NCI-H345 (cell line): ENCODE results near the gene KLHL26.
"Not testable (repeated sequence)": the region's sequence is repeated elsewhere in the genome, so short reads cannot be mapped to it uniquely, and the experiment has no call there.

Experiments used
- DNase-seq: peaks from one replicate; lab custom pipeline; 2025; lab: John Stamatoyannopoulos, UW

The KLHL26 gene

DNA sequence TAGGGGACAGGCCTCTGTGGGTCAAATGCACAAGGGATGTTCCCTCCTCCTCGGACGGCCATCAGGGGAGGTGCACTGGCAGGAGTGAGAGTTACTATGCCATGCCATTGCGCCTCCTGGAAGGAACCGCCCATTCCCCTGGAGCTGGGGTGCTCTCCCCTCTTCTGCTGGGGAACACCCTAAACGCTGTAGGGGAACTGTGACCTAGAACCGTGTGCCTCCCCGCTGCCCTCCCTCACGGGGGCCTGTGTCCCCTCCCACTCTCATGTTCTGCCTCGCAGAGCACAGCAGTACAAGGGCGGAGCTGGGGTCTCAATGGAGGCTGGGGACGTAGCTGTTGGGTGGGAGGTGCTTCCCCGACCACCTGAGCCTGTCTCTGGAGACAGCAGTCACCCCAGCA lies 29.5 kb downstream of the KLHL26 start:
- no peak for DNase-seq

DNA sequence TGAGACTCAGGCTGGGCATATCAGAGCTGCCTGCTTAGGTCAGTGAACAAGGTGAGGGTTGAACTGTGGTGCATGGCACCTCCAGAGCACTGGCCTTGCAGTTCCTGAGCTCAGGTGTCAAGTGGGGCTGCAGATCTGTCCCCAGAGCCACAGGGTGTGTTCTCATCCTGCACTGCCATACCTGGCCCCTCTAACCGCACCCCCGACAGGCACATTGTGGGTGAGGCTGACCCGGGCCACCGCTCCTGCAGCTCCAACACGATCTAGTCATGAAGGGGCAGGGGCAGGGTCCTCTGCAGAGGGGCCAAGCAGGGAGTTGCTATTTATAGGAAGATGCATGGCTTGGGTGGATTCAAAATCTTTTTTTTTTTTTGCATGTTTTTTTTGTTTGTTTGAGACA lies 30.0 kb downstream of the KLHL26 start:
- DNase-seq: no peak

DNA sequence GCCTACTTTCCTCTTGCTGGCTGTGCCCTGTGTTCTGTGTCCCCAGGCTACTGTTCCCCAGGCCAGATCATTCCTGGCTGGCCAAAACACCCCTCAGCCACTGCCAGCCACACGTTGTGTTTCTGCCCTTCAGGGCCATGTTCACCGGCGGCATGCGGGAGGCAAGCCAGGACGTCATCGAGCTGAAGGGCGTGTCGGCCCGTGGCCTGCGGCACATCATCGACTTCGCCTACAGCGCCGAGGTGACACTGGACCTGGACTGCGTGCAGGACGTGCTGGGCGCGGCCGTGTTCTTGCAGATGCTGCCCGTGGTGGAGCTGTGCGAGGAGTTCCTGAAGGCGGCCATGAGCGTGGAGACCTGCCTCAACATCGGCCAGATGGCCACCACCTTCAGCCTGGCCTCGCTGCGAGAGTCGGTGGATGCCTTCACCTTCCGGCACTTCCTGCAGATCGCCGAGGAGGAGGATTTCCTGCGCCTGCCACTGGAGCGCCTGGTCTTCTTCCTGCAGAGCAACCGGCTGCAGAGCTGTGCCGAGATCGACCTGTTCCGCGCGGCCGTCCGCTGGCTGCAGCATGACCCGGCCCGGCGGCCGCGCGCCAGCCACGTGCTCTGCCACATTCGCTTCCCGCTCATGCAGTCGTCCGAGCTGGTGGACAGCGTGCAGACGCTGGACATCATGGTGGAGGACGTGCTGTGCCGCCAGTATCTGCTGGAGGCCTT lies 30.9 kb downstream of the KLHL26 start:
- no peak for DNase-seq

DNA sequence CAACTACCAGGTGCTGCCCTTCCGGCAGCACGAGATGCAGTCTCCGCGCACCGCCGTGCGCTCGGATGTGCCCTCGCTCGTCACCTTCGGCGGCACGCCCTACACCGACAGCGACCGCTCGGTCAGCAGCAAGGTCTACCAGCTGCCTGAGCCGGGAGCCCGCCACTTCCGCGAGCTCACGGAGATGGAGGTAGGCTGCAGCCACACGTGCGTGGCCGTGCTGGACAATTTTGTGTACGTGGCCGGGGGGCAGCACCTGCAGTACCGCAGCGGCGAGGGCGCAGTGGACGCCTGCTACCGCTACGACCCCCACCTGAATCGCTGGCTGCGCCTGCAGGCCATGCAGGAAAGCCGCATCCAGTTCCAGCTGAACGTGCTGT lies 31.4 kb downstream of the KLHL26 start:
- DNase-seq: no peak

DNA sequence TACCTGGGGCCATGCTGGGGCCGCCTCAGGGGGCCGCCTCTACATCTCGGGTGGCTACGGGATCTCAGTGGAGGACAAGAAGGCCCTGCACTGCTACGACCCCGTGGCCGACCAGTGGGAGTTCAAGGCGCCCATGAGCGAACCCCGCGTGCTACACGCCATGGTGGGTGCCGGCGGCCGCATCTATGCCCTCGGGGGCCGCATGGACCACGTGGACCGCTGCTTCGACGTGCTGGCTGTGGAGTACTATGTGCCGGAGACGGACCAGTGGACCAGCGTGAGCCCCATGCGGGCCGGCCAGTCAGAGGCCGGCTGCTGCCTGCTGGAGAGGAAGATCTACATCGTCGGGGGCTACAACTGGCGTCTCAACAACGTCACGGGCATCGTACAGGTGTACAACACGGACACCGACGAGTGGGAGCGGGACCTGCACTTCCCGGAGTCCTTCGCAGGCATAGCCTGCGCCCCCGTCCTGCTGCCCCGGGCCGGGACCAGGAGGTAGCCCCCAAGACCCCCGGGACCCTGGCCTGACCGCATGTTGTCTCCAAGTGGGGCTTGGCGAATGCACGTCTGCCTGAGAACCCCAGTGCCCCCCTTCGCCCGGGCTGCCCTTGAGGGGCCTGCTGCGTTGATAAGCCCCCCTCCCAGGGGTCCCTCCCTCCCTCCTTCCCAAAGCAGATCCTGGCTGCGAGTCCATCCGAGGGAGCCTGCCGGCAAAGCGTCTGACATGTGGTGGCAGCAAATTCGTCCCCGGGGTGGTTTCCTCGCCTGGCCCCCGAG lies 32.1 kb downstream of the KLHL26 start:
- no peak for DNase-seq

DNA sequence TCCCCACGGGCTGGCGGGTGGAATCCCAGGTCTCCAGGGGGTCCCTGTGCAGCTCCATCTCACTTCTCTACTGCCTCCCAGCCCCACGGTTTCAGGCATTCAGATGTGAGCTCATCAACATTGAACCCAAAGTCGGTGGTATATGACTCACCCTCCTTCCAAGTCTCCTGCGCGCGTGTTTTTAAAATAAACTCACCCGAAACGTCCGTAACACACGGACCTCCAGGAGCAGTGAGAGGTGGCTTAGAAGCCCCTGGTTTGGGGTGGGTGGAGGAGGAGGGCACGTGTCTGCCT lies 32.6 kb downstream of the KLHL26 start:
- no peak for DNase-seq

DNA sequence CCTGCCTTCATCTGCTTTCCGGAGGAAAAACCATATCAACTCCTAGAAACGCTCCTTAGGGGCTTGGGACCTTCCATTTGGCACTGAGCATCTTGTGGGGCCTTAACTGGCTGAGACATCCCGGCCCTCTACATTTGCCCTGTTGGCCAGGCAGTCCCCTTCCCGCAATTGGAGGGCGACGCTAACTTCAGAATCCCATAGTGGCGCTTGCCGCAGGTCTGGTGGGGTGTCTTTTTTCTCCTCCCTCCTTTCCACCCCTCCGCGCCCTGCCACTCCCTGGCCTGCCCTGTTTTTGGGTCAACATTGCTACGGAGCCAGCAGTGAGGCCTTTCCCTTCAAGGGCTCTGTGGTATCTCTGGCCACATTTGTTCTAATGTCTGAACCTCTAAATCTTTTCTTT lies 33.1 kb downstream of the KLHL26 start:
- DNase-seq: no peak

DNA sequence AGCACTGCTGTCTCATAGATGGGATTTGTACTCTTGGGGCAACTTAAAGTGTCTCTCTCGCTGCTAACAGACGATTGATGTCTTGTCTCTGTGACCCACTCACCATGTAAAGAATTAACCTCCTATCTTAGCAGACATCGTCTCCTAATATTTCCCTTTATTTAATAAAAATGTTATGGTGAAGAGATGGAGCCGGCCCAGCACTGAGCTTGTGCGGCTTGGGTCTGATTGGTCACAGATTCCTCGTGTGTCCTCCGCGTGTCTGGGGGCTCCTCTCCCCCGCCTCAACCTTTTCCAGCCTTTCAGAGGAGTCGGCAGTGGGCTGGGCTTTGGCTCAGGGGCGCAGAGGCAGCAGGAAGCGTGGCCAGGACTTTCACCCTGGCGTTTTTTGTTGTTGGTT lies 33.5 kb downstream of the KLHL26 start:
- DNase-seq: no peak

DNA sequence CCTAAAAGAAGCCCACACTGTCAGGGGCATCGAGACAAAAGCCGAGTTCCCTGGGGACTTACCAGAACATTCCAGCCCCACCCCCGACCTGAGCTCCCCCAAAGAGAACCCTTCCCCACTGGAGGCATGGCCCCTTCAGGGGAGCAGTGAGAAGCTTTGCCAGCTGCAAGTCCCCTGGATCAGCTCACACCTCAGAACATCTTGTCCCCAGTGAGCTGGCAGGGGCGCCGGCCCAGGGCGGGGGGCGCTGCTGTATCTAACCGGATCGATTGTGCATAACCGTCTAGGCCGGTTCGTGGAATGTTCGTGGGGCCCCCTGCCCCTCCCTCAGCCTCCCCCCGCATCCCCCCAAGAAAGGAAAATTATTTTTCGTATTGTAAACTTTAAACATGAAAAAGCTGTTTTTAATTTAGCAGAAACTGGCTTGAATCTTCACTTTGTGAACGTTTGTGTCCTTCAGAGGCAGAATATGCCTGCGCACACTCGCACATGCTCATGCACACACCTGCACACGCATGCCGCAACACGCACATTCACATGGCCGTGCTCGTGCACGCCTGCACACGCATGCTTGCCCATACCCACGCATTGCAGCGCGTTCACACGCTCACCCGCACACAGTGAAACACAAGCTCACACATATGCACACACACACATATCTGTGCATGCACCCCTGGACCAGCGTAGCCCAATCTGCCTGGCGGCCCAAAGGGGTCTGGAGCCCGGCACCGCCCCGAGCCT lies 34.6 kb downstream of the KLHL26 start:
- no peak for DNase-seq

DNA sequence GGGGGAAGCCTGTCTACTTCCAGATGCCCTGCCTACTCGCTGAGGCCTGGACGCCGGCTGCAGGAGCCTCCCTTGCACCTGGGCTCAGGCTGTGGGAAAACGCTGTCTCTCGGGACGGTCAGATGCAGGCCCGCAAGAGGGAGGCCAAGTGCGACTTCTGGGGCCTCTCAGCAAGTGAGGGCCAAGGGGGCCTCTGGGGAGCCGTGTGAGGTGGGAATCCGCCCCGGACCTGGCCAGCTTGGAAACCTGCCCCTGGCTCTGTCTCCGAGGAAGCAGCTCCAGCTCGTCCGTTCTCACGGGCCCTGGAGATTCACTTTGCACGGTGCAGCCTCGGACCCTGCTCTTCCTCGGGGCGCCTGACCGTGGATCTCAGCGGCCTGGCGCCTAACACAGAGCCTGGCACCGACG lies 35.2 kb downstream of the KLHL26 start:
- no peak for DNase-seq

DNA sequence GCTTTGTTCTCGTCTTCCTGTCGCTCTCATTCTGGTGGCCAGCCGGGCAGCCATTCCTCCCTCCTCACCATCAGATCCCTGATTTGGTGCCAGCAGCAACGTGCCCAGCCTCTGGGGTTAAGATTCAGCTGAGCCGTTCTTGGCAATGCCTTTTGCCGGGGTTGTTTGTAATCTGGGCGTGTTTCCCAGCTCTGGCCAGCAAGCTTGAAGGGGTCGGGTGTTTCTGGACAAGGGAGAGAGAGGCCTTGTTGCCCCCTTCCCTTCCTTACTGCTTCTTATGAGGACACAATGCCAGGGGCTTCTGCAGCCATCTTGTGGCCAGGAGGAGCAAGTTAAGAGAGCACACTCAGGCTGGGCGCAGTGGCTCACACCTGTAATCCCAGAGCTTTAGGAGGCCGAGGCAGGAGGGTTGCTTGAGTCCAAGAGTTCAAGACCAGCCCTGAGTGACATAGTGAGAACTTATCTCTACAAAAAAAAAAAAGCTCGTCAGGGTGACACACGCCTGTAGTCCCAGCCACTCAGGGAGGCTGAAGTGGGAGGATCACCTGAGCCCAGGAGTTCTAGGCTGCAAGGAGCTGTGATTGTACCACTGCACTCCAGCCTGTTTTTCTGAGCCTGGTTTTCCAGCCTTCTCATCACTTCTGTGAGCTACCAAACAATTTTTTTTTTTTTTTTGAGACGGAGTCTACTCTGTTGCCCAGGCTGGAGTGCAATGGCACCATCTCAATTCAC lies 35.9 kb downstream of the KLHL26 start:
- DNase-seq: no peak

DNA sequence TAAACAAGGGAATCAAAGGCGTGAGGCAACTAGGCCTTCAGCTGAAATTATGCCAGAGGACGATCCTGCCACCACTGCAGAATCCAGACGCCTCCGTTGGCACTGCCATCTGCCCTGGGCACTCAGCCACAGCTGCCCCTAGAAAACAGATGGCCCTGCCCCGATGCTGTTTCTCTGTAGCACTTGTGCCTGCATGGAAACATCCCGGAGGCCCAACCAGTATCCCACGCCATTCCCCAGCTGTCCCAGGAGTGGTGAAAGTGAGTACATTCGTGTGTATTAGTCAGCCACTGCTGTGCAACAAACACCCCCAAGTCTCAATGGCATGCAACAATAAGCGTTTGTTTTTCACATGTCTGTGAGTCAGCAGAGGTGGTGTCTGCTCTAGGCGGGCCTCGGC lies 37.8 kb downstream of the KLHL26 start:
- no peak for DNase-seq

DNA sequence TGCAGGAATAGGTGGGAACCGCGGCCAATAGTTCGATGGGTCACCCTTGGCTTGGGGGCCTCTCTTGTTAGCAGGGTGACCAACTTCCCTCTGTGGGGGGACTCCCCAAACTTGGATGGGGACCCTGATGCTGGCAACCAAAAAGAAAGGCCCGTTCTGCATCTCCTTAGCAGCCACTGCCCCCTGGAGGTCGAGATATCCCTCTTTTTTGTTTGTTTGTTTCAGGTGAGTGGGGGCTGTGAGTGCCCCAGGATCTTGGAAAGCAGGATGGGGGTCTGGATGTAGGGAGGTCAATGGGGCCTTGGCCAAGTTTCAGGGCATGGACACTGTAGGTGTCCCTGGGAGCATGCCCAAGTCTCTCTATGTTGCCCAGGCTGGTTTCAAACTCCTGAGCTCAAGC lies 39.0 kb downstream of the KLHL26 start:
- no peak for DNase-seq

DNA sequence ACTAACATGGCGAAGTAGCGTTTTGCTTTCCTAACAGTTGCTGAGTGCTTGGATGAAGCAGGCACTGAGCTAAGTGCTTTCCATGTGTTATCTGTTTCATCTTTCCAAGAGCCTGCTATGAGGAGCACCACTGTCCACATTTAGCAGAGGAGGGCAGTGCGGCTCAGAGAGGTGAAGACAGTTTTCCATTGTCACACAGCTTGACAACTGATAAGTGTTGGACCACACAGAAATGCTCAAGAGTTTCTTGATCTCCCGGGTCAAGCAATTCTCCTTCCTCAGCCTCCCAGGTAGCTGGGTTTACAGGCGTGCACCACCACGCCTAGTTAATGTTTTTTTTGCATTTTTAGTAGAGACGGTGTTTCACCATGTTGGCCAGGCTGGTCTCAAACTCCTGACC lies 39.9 kb downstream of the KLHL26 start:
- DNase-seq: no peak

DNA sequence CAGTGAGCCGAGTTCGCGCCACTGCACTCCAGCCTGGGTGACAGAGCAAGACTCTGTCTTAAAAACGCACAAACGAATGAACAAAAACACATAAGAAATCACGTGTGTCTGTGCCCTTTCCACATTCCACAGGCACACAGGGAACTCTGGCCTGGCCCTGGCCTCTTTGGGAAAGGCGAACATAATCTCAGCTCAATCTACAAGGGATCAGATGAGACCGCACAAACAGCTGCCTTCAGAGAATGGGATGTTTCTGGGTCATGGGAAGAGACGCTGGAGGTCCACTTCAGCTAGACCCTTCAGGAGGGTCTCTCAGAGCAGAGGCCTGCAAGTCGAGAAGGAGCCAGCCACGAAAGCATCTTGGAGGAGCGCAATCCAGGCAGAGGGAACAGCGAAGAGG lies 40.3 kb downstream of the KLHL26 start:
- no peak for DNase-seq

DNA sequence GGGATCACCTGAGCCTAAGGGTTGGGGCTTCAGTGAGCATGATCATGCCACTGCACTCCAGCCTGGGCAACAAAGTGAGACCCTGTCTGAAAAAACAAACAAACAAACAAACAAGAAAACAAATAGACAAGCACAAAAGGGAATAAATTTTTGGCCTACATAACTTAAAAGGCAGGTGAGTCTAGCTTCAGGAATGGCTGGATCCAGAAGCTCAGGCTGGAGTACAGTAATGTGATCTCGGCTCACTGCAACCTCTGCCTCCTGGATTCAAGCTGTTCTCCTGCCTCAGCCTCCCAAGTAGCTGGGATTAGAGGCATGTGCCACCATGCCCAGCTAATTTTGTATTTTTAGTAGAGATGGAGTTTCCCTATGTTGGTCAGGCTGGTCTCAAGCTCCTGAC lies 43.3 kb downstream of the KLHL26 start:
- DNase-seq: not testable (repeated sequence)

DNA sequence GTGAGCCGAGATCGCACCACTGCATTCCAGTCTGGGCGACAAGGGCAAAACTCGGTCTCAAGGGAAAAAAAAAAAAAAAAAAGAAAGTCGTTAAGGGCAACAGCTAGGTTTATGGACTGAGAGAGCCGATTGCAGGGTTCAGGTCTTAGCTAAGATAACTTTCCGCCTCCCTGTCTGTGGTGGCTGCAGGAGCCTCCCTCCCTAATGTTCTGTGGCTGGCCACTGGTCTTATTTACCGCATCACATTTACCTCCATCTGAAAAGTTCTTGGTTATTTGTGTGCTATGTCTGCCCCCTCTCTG lies 45.9 kb downstream of the KLHL26 start:
- DNase-seq: no peak

DNA sequence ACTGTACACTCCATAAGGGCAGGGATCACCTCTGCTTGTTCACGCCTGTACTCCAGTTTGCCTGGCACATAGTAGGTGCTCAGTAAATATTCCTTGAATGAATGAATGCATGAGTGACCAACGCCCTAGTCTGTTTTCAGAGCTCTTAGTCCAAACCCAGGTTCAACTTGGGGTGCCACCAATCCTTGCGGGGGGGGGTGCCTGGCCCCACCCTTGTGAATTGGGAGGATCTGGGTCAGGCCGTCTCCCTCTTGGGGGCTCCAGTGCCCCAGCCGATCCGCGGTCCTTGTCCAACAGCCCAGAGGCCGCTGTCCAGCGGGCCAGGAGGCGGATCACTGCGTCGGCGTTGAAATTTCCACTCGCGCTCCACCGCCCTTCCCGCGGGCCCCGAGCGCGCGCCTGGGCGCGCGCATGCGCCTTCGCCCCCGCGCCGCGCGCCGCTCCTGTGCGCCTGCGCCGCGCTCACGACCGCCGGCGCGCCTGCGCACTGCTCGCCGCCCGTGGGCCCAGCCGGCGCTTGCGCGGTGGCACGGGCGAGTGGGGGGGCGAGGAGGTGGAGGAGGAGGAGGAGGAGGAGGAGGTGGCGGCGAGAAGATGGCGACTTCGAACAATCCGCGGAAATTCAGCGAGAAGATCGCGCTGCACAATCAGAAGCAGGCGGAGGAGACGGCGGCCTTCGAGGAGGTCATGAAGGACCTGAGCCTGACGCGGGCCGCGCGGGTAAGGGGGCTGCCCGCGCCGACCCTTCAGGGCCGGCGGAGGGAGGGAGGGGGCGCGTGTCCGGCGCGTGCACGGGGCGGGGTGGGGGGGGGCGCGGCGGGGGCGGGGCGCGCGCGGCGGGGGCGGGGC lies 46.5 kb downstream of the KLHL26 start, which contains the start of gene CRTC1:
Gene CRTC1, plus strand, starts transcription at position 572 of the 849 bp plus-strand sequence. Its CDS starts 23 bp downstream, at position 595.
- peak; percentile 82 for DNase-seq

DNA sequence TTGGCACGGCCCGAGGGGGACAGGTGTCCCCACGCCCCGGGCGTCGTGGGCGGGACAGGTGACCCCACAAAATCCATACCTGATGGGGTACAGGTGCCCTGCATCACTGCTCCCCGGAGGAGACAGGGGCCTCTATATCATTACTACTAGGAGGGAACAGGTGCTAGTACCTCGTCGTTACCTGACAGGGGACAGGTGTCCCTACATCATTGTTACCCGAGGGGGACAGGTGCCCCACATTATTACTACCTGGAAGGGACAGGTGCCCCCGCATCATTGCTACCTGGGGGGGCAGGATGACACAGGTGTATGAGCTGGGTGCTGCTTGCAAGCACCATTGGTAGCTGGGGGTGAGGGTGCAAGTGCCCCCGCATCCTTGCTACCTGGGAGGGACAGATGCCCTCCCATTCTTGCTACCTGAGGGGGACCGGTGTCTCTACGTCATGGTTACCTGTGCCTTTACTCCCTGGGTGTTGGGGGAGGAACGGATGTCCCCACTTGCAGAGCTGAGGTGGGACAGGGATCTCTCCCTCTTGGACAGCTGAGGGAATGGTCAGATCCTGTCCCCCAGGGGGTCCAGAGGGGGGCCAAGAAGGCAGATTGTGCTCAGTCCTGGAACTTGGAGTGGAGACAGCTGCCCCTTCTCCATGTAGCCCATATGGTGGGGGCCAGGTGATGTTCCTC lies 47.3 kb downstream of the KLHL26 start:
- DNase-seq: no peak

DNA sequence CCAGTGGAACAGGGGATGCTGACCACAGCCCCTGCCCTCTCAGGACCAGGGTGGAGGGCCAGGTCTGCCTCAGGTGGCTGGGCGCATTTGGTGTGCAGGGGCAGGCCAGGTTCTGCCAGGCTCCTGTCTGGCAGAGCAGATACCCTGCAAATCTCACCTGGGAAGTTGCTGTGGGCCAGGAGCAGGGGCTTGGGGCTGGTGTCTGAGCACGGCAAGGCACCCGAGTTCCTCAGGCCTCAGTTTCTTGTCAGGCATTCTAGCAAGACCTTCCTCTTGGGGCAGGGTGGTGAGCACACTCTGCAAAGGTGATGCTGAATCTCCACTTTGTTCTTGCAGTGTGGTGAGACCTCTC lies 47.8 kb downstream of the KLHL26 start:
- DNase-seq: no peak

DNA sequence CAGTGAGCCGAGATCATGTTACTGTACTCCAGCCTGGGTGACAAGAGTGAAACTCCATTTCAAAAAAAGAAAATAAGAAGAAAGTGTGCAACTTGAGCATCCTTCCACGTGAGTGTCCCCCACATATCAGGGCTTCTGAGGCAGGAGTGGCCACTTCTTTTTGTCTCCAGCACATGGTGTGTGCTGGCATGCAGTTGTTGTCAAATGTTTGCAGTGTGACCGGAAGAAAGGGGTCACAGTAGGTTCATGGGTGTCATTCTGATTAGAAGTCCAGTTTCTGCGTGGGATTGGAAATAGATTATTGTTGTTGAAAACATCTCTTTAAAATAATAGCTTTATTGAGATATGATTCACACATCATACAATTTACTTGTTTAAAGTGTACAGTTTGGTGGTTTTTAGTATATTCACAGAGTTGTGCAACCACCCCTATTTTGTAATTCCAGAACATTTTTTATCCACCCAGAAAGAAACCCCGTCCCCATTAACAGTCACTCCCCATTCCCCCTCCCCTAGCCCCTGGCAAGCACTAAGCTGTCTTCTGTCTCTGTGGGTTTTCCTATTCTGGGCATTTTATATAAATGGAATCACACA lies 48.9 kb downstream of the KLHL26 start:
- DNase-seq: no peak
